ENCODE measurements around the gene GPR155. TPM values are rescaled to one million over a fixed set of nuclear protein-coding genes. Genes with fewer than 3 reads are reported as not detected.

The GPR155 gene
- total and polyA plus RNA-seq, 2 experiments from 2014 or later: 1.2 to 1.3 TPM

GRCh38 chr2:174527101-174527721 lies 40.4 kb upstream of the GPR155 start:
- Histone ChIP-seq H2AFZ (no peak overlapping the region), H3K4me1 (ENCODE audit: insufficient read depth) (no peaks in the 10 kb centered on the region), H3F3A (replicated peaks; ENCODE audit: low read depth) (no peaks in the 10 kb centered on the region), H3K9me2 (ENCODE audit: insufficient read depth) (no peaks in the 10 kb centered on the region), H3K4me2 (no peak overlapping the region), H4K20me1 (replicated peaks; ENCODE audit: insufficient read depth) (no peaks in the 10 kb centered on the region), H3K27me3 (ENCODE audit: insufficient read depth) (no peaks in the 10 kb centered on the region), H3K4me3 (no peak overlapping the region), H3K36me3 (ENCODE audit: insufficient read depth) (no peaks in the 10 kb centered on the region), H3K79me2 (replicated peaks; ENCODE audit: insufficient read depth) (no peaks in the 10 kb centered on the region), H3K27ac (ENCODE audit: low read depth) (no peak overlapping the region)
- Mint-ChIP-seq H3K27ac (no peak overlapping the region), H3K4me3 (no peak overlapping the region), H3K27me3 (ENCODE audit: insufficient read depth, low read depth, poor library complexity) (peaks cover 1% of the 10 kb centered on the region), H3K9me3 (peaks cover 17% of the 10 kb centered on the region), H3K36me3 (ENCODE audit: low read depth) (peaks cover 3% of the 10 kb centered on the region; the same call in 1 of the 3 replicates), H3K4me1 (no peaks in the 10 kb centered on the region)
- ATAC-seq (no peak), DNase-seq (ENCODE audit: low spot score) (no peak)
- no peak for TF ChIP-seq POLR2AphosphoS5 (IDR thresholded peaks at IDR 0.05; ENCODE audit: low read depth)
- no peak for TF ChIP-seq ETS1 (IDR thresholded peaks at IDR 0.05)
- no peak for TF ChIP-seq CTCF (conservative IDR thresholded peaks at IDR 0.05; ENCODE audit: low read depth in 2 of 2)
- no peak for TF ChIP-seq STAT1 (IDR thresholded peaks at IDR 0.05; ENCODE audit: unreplicated experiment)
- no peak for TF ChIP-seq NANOG (IDR thresholded peaks at IDR 0.05; ENCODE audit: borderline replicate concordance)
- TF ChIP-seq REST (IDR thresholded peaks at IDR 0.05; ENCODE audit: unreplicated experiment): no peak
- no peak for TF ChIP-seq EZH2 (IDR thresholded peaks at IDR 0.05; ENCODE audit: low read depth, unreplicated experiment)
- no peak for TF ChIP-seq ZNF114 (CRISPR knock-in tag; IDR thresholded peaks at IDR 0.05)
- no peak for TF ChIP-seq EZH2phosphoT487 (IDR thresholded peaks at IDR 0.05; ENCODE audit: unreplicated experiment)
- no peak for TF ChIP-seq CREB1 (CRISPR knock-in tag; IDR thresholded peaks at IDR 0.05; ENCODE audit: low read depth)
- TF ChIP-seq ZNF462 (CRISPR knock-in tag; IDR thresholded peaks at IDR 0.05): no peak
- no peak for TF ChIP-seq JUNB (IDR thresholded peaks at IDR 0.05; ENCODE audit: unreplicated experiment)
- no peak for TF ChIP-seq ZNF331 (CRISPR knock-in tag; IDR thresholded peaks at IDR 0.05; ENCODE audit: low read depth)
